K562 (cell line): Measurements from ENCODE around the gene ENDOU. TPM values are rescaled to one million over a fixed set of nuclear protein-coding genes. Genes with fewer than 3 reads are reported as not detected.

ENCODE experiments used
- BCLAF1 ChIP-seq, 2 experiments: fragments of 450-650 bp in 1 of 2; IDR thresholded peaks; 2 replicates each; pipeline ENCODE4 v1.6.1; 2011 to 2017; ENCODE audit warnings: low read depth in 2 of 2, antibody characterized with exemption in 1 of 2, borderline replicate concordance in 1 of 2, low read length in 1 of 2, mild to moderate bottlenecking in 1 of 2, mixed read lengths in 1 of 2; ENCODE audit not compliant: control insufficient read depth in 1 of 2
- CEBPZ ChIP-seq: fragments of 150-350 bp; IDR thresholded peaks from 2 replicates; pipeline ENCODE4 v1.6.1; 2014; ENCODE audit warnings: low read depth, mild to moderate bottlenecking, low read length, borderline replicate concordance
- CREB3 ChIP-seq: fragments of 450-650 bp; conservative IDR thresholded peaks from 2 replicates; pipeline ENCODE4 v1.6.1; 2016; ENCODE audit warnings: missing genetic modification characterization, low read depth, mild to moderate bottlenecking, missing compliant biosample characterization, moderate library complexity
- CTBP1 ChIP-seq: fragments of 450-650 bp; IDR thresholded peaks from 2 replicates; pipeline ENCODE4 v1.6.1; 2016; ENCODE audit warnings: borderline replicate concordance
- TARDBP ChIP-seq: fragments of 450-650 bp; IDR thresholded peaks from 2 replicates; pipeline ENCODE4 v1.6.1; 2016
- polyA plus RNA-seq, 8 experiments: library from polyadenylated mRNA; depleted of rRNA in 4 of 8; stranded (reverse) in 5 of 8; unstranded in 3 of 8; fragments of >200 nt; fragmentation: Nextera tagmentation in 2 of 8; fragmentation: Illumina TruSeq in 1 of 8; extraction: Ambion mirVana in 2 of 8; extraction: Trizol in 1 of 8; gene quantifications; 2 replicates each; pipeline versions ENCODE4 v1.2.1 to v1.2.3, GENCODE V29; 2011 to 2014; ENCODE audit warnings: inconsistent platforms in 1 of 8, missing spikeins in 1 of 8
- total RNA-seq, 7 experiments: library from RNA; depleted of rRNA in 6 of 7; stranded (reverse); fragments of >200 nt in 6 of 7; fragmentation: Illumina TruSeq in 2 of 7; extraction: Trizol in 2 of 7; gene quantifications; 2 replicates each; pipeline versions ENCODE4 v1.2.1 to v1.2.3, GENCODE V29; 2011 to 2021; ENCODE audit warnings: low replicate concordance in 1 of 7

ENDOU gene
- total and polyA plus RNA-seq, 9 of the 15 experiments (the other 6 are each of a cell fraction or from before 2014, with no cell fraction given) = 0.03 TPM; not detected in 8

GRCh38 chr12:47754881-47755280 lies 29.6 kb upstream of the ENDOU start (continued):
- TF ChIP-seq CEBPZ (no peak), CREB3 (tag) (no peak), CTBP1 (no peak), BCLAF1 (IDR thresholded peaks at IDR 0.05; ENCODE audit: borderline replicate concordance in 1 of 2, control insufficient read depth in 1 of 2, low read depth in 2 of 2, low read length in 1 of 2) (no peak), TARDBP (no peak)
